Mesenchymal stem cell (in vitro differentiated cells and primary cell): ENCODE data around the gene SASH1.
"Not testable (repeated sequence)": the region's sequence is repeated elsewhere in the genome, so short reads cannot be mapped to it uniquely, and the experiment has no call there.

ENCODE experiments used
- DNase-seq: peaks from one replicate; pipeline ENCODE4 v3.0.0-alpha.2; 2013
- H2AFZ ChIP-seq: one replicate; pipeline ENCODE4 v1.6.1; 2013; ENCODE audit warnings: low read depth, mild to moderate bottlenecking, control low read depth, inconsistent platforms, low read length, moderate library complexity
- H2AK5ac ChIP-seq: 2 replicates; pipeline ENCODE4 v1.6.1; 2013; ENCODE audit warnings: low read length, moderate library complexity, mild to moderate bottlenecking, inconsistent platforms; ENCODE audit not compliant: severe bottlenecking
- H2BK120ac ChIP-seq: one replicate; pipeline ENCODE4 v1.6.1; 2013; ENCODE audit warnings: low read depth, mild to moderate bottlenecking, inconsistent platforms, low read length, moderate library complexity
- H2BK12ac ChIP-seq, 2 experiments: one replicate each; pipeline ENCODE4 v1.6.1; 2013; ENCODE audit warnings: inconsistent platforms in 2 of 2, low read length in 2 of 2, mild to moderate bottlenecking in 2 of 2, moderate library complexity in 2 of 2, control low read depth in 1 of 2
- H2BK15ac ChIP-seq: one replicate; pipeline ENCODE4 v1.6.1; 2013; ENCODE audit warnings: mild to moderate bottlenecking, low read depth, inconsistent platforms; ENCODE audit not compliant: poor library complexity, severe bottlenecking
- H2BK5ac ChIP-seq: 2 replicates; pipeline ENCODE4 v1.6.1; 2013; ENCODE audit warnings: low read depth, mild to moderate bottlenecking, low read length, control low read depth, inconsistent platforms; ENCODE audit not compliant: poor library complexity, severe bottlenecking
- H3K14ac ChIP-seq, 2 experiments: one replicate each; pipeline ENCODE4 v1.6.1; 2013; ENCODE audit warnings: inconsistent platforms in 2 of 2, low read length in 2 of 2, control low read depth in 1 of 2, mild to moderate bottlenecking in 1 of 2, moderate library complexity in 1 of 2
- H3K18ac ChIP-seq, 2 experiments: one replicate each; pipeline ENCODE4 v1.6.1; 2013; ENCODE audit warnings: inconsistent platforms in 2 of 2, low read length in 2 of 2, control low read depth in 1 of 2, low read depth in 1 of 2, mild to moderate bottlenecking in 1 of 2
- H3K23ac ChIP-seq, 2 experiments: one replicate each; pipeline ENCODE4 v1.6.1; 2013; ENCODE audit warnings: inconsistent platforms in 2 of 2, low read length in 2 of 2, mild to moderate bottlenecking in 2 of 2, moderate library complexity in 2 of 2, control low read depth in 1 of 2
- H3K27ac ChIP-seq: 2 replicates; pipeline ENCODE4 v1.5.1; 2013; ENCODE audit warnings: mild to moderate bottlenecking, moderate library complexity, low read length, control low read depth, inconsistent platforms; ENCODE audit not compliant: poor library complexity, severe bottlenecking
- H3K27me3 ChIP-seq, 2 experiments: 2 replicates each; pipeline versions ENCODE4 v1.6.1 to v1.7.0; 2013; ENCODE audit warnings: low read length in 2 of 2, mild to moderate bottlenecking in 2 of 2, moderate library complexity in 2 of 2, control low read depth in 1 of 2, inconsistent platforms in 1 of 2; ENCODE audit not compliant: control insufficient read depth in 1 of 2, insufficient read depth in 1 of 2
- H3K36me3 ChIP-seq, 2 experiments: 2 replicates each; pipeline versions ENCODE4 v1.6.1 to v1.7.0; 2013; ENCODE audit warnings: low read length in 2 of 2, control low read depth in 1 of 2, inconsistent platforms in 1 of 2, low read depth in 1 of 2, mild to moderate bottlenecking in 1 of 2; ENCODE audit not compliant: insufficient read depth in 2 of 2, control insufficient read depth in 1 of 2
- H3K4ac ChIP-seq, 2 experiments: one replicate each; pipeline ENCODE4 v1.6.1; 2013; ENCODE audit warnings: inconsistent platforms in 2 of 2, low read length in 2 of 2, mild to moderate bottlenecking in 2 of 2, moderate library complexity in 2 of 2, control low read depth in 1 of 2, low read depth in 1 of 2
- H3K4me1 ChIP-seq: 2 replicates; pipeline ENCODE4 v1.6.1; 2013; ENCODE audit warnings: low read depth, low read length, control low read depth; ENCODE audit not compliant: control insufficient read depth, insufficient read depth
- H3K4me2 ChIP-seq: 2 replicates; pipeline ENCODE4 v1.6.1; 2013; ENCODE audit warnings: low read length, mild to moderate bottlenecking, inconsistent platforms; ENCODE audit not compliant: poor library complexity, severe bottlenecking
- H3K4me3 ChIP-seq, 2 experiments: 2 replicates each; pipeline versions ENCODE4 v1.5.1 to v1.7.0; 2013; ENCODE audit warnings: low read length in 2 of 2, mild to moderate bottlenecking in 2 of 2, control low read depth in 1 of 2, low read depth in 1 of 2; ENCODE audit not compliant: insufficient read depth in 1 of 2
- H3K79me1 ChIP-seq: replicated peaks from 2 replicates; pipeline ENCODE4 v1.6.1; 2013; ENCODE audit warnings: mild to moderate bottlenecking, control low read depth, low read length, inconsistent platforms; ENCODE audit not compliant: poor library complexity, severe bottlenecking
- H3K9ac ChIP-seq: 2 replicates; pipeline ENCODE4 v1.7.0; 2013; ENCODE audit warnings: mild to moderate bottlenecking, low read length, moderate library complexity
- H3K9me3 ChIP-seq: 2 replicates; pipeline ENCODE4 v1.7.0; 2013; ENCODE audit warnings: mild to moderate bottlenecking, low read length; ENCODE audit not compliant: control insufficient read depth
- H4K8ac ChIP-seq: one replicate; pipeline ENCODE4 v1.6.1; 2013; ENCODE audit warnings: inconsistent platforms, mild to moderate bottlenecking, low read length, moderate library complexity
- H4K91ac ChIP-seq: one replicate; pipeline ENCODE4 v1.6.1; 2013; ENCODE audit warnings: mild to moderate bottlenecking, low read length, inconsistent platforms
- WGBS: methylation state at CpG from one replicate; pipeline ENCODE4 v1.1.7; 2013; ENCODE audit warnings: mixed read lengths; 5-methylcytosine and 5-hydroxymethylcytosine counted together

Gene SASH1

DNA sequence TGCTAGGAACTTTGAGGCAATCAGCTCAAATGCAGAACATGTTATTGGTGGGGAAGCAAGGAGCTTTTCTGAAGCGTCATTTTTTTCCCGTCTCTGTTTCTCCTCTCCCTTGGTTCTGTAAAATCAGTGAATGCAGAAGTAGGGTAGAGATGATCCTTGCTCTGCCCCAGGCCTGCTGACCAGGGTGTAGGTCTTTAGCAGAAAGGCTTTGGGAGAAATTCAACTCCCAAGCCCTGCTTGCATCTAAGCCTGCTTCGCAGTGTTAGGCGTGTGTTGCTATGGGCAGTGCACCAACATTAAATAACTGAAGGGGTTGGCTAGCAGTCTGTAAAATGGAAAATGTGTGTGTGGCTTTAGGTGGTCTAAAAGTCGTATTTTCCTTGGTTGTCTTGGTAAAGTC is 45.9 kb downstream of the SASH1 start:
- Histone ChIP-seq H3K27me3 (no peaks in the 10 kb centered on the region), H3K36me3 (peaks cover 0 to 46% of the 10 kb centered on the region in 2 experiments), H3K4me1 (no peaks in the 10 kb centered on the region), H3K27ac (no peak overlapping the region), H3K18ac (no peak overlapping the region), H2BK15ac (no peak overlapping the region), H4K91ac (no peak overlapping the region), H2AFZ (no peak overlapping the region), H2BK5ac (no peak overlapping the region), H3K14ac (no peak overlapping the region), H4K8ac (no peak overlapping the region), H3K9ac (no peak overlapping the region), H2BK12ac (no peak overlapping the region), H3K4me2 (no peak overlapping the region), H3K79me1 (peaks cover 32% of the 10 kb centered on the region), H3K9me3 (no peaks in the 10 kb centered on the region), H2BK120ac (no peak overlapping the region), H3K4me3 (no peak overlapping the region), H2AK5ac (no peak overlapping the region), H3K4ac (no peak overlapping the region), H3K23ac (no peak overlapping the region)
- WGBS = 97% methylated on average over 5 of the region's 5 CpGs
- no peak for DNase-seq

- Histone ChIP-seq H3K9ac (no peak overlapping the region), H3K14ac (no peak overlapping the region), H3K4ac (no peak overlapping the region), H3K79me1 (peaks cover 31% of the 10 kb centered on the region), H2BK5ac (no peak overlapping the region), H2AK5ac (no peak overlapping the region), H4K8ac (no peak overlapping the region), H2AFZ (no peak overlapping the region), H3K27ac (no peak overlapping the region), H4K91ac (no peak overlapping the region), H3K23ac (no peak overlapping the region), H3K4me3 (no peak overlapping the region), H3K36me3 (peaks cover 0 to 51% of the 10 kb centered on the region in 2 experiments), H3K9me3 (no peaks in the 10 kb centered on the region), H3K18ac (no peak overlapping the region), H3K27me3 (no peaks in the 10 kb centered on the region), H3K4me1 (no peaks in the 10 kb centered on the region), H2BK15ac (no peak overlapping the region), H2BK120ac (no peak overlapping the region), H3K4me2 (no peak overlapping the region), H2BK12ac (no peak overlapping the region)
- no peak for DNase-seq
- 95% methylated on average over 9 of the region's 9 CpGs for WGBS
These were observed 46.4 kb downstream of the SASH1 start for GRCh38 chr6:148389086-148389485.

DNA sequence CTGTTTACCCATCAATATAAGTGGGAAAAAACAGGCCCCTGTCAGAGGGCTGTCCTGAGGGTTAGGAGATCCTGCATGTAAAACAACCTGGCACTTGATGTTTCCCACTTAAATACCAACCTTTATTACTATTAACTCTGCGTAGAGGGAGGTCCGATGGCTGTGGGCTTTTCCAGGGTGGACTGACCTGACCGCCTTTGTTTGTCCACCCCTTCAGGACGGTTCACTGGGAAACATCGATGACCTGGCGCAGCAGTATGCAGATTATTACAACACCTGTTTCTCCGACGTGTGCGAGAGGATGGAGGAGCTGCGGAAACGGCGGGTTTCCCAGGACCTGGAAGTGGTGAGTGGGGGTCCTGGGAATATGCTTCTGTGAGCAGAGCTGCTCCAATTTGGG is 47.3 kb downstream of the SASH1 start:
- Histone ChIP-seq H2AFZ (no peak overlapping the region), H3K14ac (no peak overlapping the region), H4K91ac (no peak overlapping the region), H3K27me3 (no peaks in the 10 kb centered on the region), H2BK12ac (no peak overlapping the region), H2AK5ac (no peak overlapping the region), H3K9me3 (no peaks in the 10 kb centered on the region), H2BK120ac (no peak overlapping the region), H2BK15ac (no peak overlapping the region), H3K4me3 (no peak overlapping the region), H3K18ac (no peak overlapping the region), H3K4me2 (no peak overlapping the region), H3K27ac (no peak overlapping the region), H4K8ac (no peak overlapping the region), H3K79me1 (peaks cover 34% of the 10 kb centered on the region), H3K4ac (no peak overlapping the region), H3K36me3 (peaks cover 0 to 58% of the 10 kb centered on the region in 2 experiments), H3K23ac (no peak overlapping the region), H2BK5ac (no peak overlapping the region), H3K4me1 (no peaks in the 10 kb centered on the region), H3K9ac (no peak overlapping the region)
- whole genome bisulfite sequencing = 97% methylated on average over 12 of the region's 12 CpGs
- DNase-seq = no peak

DNA sequence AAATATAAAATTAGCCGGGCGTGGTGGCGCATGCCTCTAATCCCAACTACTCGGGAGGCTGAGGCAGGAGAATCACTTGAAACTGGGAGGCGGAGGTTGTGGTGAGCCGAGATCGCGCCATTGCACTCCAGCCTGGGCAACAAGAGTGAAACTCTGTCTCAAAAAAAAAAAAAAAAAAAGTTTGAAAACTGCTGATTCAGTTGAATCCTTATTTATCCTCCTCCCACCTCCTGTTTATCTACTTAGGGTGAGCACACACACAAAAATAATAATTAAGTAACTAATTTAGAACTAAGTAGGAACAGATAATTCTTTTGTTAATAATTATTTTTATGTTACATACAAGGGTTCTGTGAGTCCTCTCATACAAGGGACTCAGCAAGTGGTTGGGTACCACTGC is 49.5 kb downstream of the SASH1 start:
- H3K4me3 ChIP-seq, H2BK120ac ChIP-seq, DNase-seq, H2BK5ac ChIP-seq, H3K9me3 ChIP-seq, H2BK12ac ChIP-seq, H3K9ac ChIP-seq, H3K27me3 ChIP-seq, H3K4me1 ChIP-seq, H3K4me2 ChIP-seq, H3K27ac ChIP-seq, H3K4ac ChIP-seq, H3K18ac ChIP-seq, H4K8ac ChIP-seq, H2AFZ ChIP-seq, H3K14ac ChIP-seq, H4K91ac ChIP-seq, H2AK5ac ChIP-seq, H3K23ac ChIP-seq, H2BK15ac ChIP-seq: not testable (repeated sequence)
- 97% methylated on average over 6 of the region's 8 CpGs for WGBS
- Histone ChIP-seq H3K36me3 (peaks cover 0 to 77% of the 10 kb centered on the region in 2 experiments), H3K79me1 (peaks cover 21% of the 10 kb centered on the region)
